Smooth muscle cell (in vitro differentiated cells): Measurements from ENCODE around the gene CPHXL. TPM values are rescaled to one million over a fixed set of nuclear protein-coding genes. Genes with fewer than 3 reads are reported as not detected.

Source experiments
- DNase-seq: peaks from one replicate; lab custom pipeline; 2025; ENCODE audit not compliant: unreplicated experiment; lab: John Stamatoyannopoulos, UW
- H2AFZ ChIP-seq: fragments of 200-600 bp; sonication (generic); 2 replicates; pipeline ENCODE4 v1.6.0; 2016; ENCODE audit warnings: antibody characterized with exemption, low read depth, mild to moderate bottlenecking
- H3F3A ChIP-seq: fragments of 200-600 bp; sonication (generic); 2 replicates; pipeline ENCODE4 v1.6.0; 2017; ENCODE audit warnings: antibody characterized with exemption, low read depth
- H3K27ac ChIP-seq: fragments of 200-600 bp; sonication (generic); 2 replicates; pipeline ENCODE4 v1.5.1; 2016; ENCODE audit warnings: low read depth, mild to moderate bottlenecking
- H3K27me3 ChIP-seq: fragments of 200-600 bp; sonication (generic); 2 replicates; pipeline ENCODE4 v1.6.1; 2016; ENCODE audit warnings: low read depth, mild to moderate bottlenecking
- H3K36me3 ChIP-seq: fragments of 200-600 bp; sonication (generic); 2 replicates; pipeline ENCODE4 v1.5.1; 2016; ENCODE audit warnings: low read depth
- H3K4me1 ChIP-seq: fragments of 200-600 bp; sonication (generic); 2 replicates; pipeline ENCODE4 v1.5.1; 2016; ENCODE audit warnings: low read depth
- H3K4me2 ChIP-seq: fragments of 200-600 bp; sonication (generic); 2 replicates; pipeline ENCODE4 v1.6.0; 2016; ENCODE audit warnings: mild to moderate bottlenecking
- H3K4me3 ChIP-seq: fragments of 200-600 bp; sonication (generic); 2 replicates; pipeline ENCODE4 v1.5.1; 2016; ENCODE audit warnings: mild to moderate bottlenecking
- H3K79me2 ChIP-seq: fragments of 200-600 bp; sonication (generic); 2 replicates; pipeline ENCODE4 v1.6.0; 2016; ENCODE audit warnings: low read depth, mild to moderate bottlenecking
- H3K9ac ChIP-seq: fragments of 200-600 bp; sonication (generic); 2 replicates; pipeline ENCODE4 v1.6.0; 2016; ENCODE audit warnings: low read depth
- H3K9me3 ChIP-seq: fragments of 200-600 bp; sonication (generic); replicated peaks from 2 replicates; pipeline ENCODE4 v1.5.1; 2016; ENCODE audit warnings: low read depth
- H4K20me1 ChIP-seq: fragments of 200-600 bp; sonication (generic); 2 replicates; pipeline ENCODE4 v1.6.0; 2016; ENCODE audit warnings: low read depth
- WGBS: methylation state at CpG from one replicate; pipeline ENCODE4 v1.1.7; 2016; ENCODE audit warnings: low lambda C conversion rate; 5-methylcytosine and 5-hydroxymethylcytosine counted together
- polyA plus RNA-seq: library from polyadenylated mRNA; unstranded; fragments of >200 nt; fragmentation: Nextera tagmentation; extraction: Ambion mirVana; gene quantifications from 2 replicates; pipeline ENCODE4 v1.2.1, GENCODE V29; 2016
- total RNA-seq: library from RNA; depleted of rRNA; stranded (reverse); fragments of >200 nt; gene quantifications from 2 replicates; pipeline ENCODE4 v1.2.3, GENCODE V29; 2014
- TF ChIP-seq, protein P1 (sequence below): fragments of 200-600 bp; sonication (generic); IDR thresholded peaks from 2 replicates; pipeline ENCODE4 v1.5.1; 2017; ENCODE audit warnings: borderline replicate concordance, mild to moderate bottlenecking, antibody characterized with exemption; ENCODE audit not compliant: insufficient read depth, poor library complexity, severe bottlenecking

Gene CPHXL
- total and polyA plus RNA-seq, 2 experiments from 2014 or later: not detected

DNA sequence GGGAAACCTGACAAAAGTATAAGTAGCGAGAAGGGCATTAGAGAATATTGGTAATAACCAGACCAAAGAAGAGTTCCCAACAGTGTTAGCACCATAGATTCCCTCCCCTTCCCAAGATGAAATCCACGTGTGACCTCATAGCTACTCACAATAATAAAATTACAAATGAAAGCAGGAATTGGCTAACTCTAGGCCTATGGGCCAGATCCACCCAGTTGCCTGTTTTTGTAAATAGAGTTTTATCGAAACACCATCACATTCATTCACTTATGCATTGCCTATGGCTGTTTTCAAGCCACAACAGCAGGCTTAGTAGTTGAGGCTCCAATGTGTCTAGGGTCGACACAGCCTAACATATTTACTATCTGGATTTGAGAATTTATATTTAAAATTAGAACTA, 7.8 kb downstream of the CPHXL start:
- no peak overlapping the region for H3K4me2 ChIP-seq
- H3K27me3 ChIP-seq: no peaks in the 10 kb centered on the region
- H3K36me3 ChIP-seq: no peaks in the 10 kb centered on the region

DNA sequence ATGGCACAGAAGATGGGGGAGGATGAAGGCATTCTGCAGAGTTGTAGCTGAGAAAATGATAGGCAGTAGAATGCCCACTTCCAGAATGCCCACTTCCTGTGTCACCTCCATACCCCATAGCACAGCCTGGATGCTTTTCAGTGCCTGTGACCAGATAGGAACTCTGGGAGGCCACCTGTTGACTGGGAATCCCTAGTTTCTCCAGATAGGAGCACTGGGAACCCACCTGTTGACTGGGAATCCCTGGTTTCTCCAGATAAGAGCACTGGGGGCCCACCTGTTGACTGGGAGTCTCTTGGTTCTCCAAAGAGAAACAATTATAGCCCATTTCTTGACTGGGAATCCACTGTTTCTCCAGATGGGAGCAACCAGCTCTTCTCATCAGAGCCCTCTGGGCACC, 11.6 kb downstream of the CPHXL start:
- H2AFZ ChIP-seq: no peak overlapping the region
- H3K27ac ChIP-seq: no peak overlapping the region
- H4K20me1 ChIP-seq: no peaks in the 10 kb centered on the region
- no peaks in the 10 kb centered on the region for H3K4me1 ChIP-seq
- no peak for DNase-seq
- no peaks in the 10 kb centered on the region for H3K9me3 ChIP-seq
- TF ChIP-seq, protein P1, sequence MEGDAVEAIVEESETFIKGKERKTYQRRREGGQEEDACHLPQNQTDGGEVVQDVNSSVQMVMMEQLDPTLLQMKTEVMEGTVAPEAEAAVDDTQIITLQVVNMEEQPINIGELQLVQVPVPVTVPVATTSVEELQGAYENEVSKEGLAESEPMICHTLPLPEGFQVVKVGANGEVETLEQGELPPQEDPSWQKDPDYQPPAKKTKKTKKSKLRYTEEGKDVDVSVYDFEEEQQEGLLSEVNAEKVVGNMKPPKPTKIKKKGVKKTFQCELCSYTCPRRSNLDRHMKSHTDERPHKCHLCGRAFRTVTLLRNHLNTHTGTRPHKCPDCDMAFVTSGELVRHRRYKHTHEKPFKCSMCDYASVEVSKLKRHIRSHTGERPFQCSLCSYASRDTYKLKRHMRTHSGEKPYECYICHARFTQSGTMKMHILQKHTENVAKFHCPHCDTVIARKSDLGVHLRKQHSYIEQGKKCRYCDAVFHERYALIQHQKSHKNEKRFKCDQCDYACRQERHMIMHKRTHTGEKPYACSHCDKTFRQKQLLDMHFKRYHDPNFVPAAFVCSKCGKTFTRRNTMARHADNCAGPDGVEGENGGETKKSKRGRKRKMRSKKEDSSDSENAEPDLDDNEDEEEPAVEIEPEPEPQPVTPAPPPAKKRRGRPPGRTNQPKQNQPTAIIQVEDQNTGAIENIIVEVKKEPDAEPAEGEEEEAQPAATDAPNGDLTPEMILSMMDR: no peak
- H3K27me3 ChIP-seq: no peaks in the 10 kb centered on the region
- H3K36me3 ChIP-seq: no peaks in the 10 kb centered on the region
- no peaks in the 10 kb centered on the region for H3K79me2 ChIP-seq
- H3K4me3 ChIP-seq: no peak overlapping the region
- H3K9ac ChIP-seq: no peak overlapping the region
- H3K4me2 ChIP-seq: no peak overlapping the region
- H3F3A ChIP-seq: no peaks in the 10 kb centered on the region

More for the DNA sequence above, 7.8 kb downstream of the CPHXL start:
- Histone ChIP-seq H3K9ac (no peak overlapping the region), H4K20me1 (no peaks in the 10 kb centered on the region), H3F3A (no peaks in the 10 kb centered on the region), H3K9me3 (no peaks in the 10 kb centered on the region), H3K4me1 (no peaks in the 10 kb centered on the region), H3K4me3 (no peak overlapping the region), H2AFZ (no peak overlapping the region), H3K27ac (no peak overlapping the region), H3K79me2 (no peaks in the 10 kb centered on the region)
- TF ChIP-seq, protein P1: no peak
- WGBS: 88% methylated on average over 4 of the region's 4 CpGs
- DNase-seq: no peak

DNA sequence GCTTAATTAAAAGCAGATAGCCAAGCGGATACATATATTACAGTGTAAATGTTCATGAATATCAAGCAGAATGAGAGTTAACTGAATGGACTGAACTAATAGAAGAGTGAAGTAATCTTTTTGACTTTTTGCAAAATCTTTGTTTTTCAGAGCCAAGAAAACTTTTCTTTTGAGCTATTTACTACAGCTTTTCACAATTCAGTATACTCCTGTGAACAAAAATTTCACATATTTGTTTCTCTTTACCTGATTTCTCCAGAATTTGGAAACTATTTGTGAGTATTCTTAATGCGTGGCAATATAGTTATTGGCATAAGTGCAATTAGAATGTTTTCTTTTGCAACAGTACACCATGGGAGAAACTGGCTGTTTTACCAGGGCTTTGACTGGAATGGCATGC, 15.9 kb downstream of the CPHXL start:
- H2AFZ ChIP-seq: no peak overlapping the region
- H3K27ac ChIP-seq: no peak overlapping the region
- no peak overlapping the region for H3K4me2 ChIP-seq
- H3K9me3 ChIP-seq: no peaks in the 10 kb centered on the region
- H3K27me3 ChIP-seq: no peaks in the 10 kb centered on the region
- 93% methylated on average over 2 of the region's 2 CpGs for WGBS
- no peaks in the 10 kb centered on the region for H4K20me1 ChIP-seq
- DNase-seq: no peak
- H3K4me3 ChIP-seq: no peak overlapping the region
- no peak overlapping the region for H3K9ac ChIP-seq
- TF ChIP-seq, protein P1: no peak
- H3F3A ChIP-seq: no peaks in the 10 kb centered on the region
- no peaks in the 10 kb centered on the region for H3K36me3 ChIP-seq
- H3K79me2 ChIP-seq: no peaks in the 10 kb centered on the region
- no peaks in the 10 kb centered on the region for H3K4me1 ChIP-seq

DNA sequence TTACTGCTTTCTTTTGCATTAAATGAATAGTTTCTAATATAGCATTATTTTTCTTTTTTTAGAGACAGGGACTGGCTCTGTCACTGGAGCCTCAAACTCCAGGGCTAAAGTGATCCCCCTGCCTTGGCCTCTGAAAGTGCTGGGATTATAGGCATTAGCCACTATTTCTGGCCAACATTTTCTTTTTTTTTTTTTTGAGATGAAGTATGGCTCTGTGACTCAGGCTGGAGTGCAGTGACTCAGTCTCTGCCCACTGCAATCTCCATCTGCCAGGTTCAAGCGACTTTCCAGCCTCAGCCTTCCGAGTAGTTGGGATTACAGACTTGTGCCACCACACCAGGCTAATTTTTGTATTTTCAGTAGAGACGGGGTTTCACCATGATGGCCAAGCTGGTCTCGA, 23.0 kb downstream of the CPHXL start:
- H3K27me3 ChIP-seq: no peaks in the 10 kb centered on the region
- no peaks in the 10 kb centered on the region for H3K36me3 ChIP-seq
- 46% methylated on average over 4 of the region's 4 CpGs for WGBS
- H3K4me1 ChIP-seq: peaks cover 14% of the 10 kb centered on the region
- H3K79me2 ChIP-seq: no peaks in the 10 kb centered on the region
- H3K4me2 ChIP-seq: peak overlapping the region; percentile 59
- no peaks in the 10 kb centered on the region for H3K9me3 ChIP-seq
- no peaks in the 10 kb centered on the region for H3F3A ChIP-seq
- TF ChIP-seq, protein P1: no peak
- no peaks in the 10 kb centered on the region for H4K20me1 ChIP-seq
- H2AFZ ChIP-seq: no peak overlapping the region
- no peak overlapping the region for H3K9ac ChIP-seq
- no peak overlapping the region for H3K27ac ChIP-seq
- H3K4me3 ChIP-seq: no peak overlapping the region
- DNase-seq: no peak
